Endothelial cell of umbilical vein (primary cell): ENCODE data around the gene CATSPER4. TPM values are rescaled to one million over a fixed set of nuclear protein-coding genes. Genes with fewer than 3 reads are reported as not detected.

Experiments
- BruUV-seq: library from RNA; stranded (reverse); fragments of 400-500 nt; replicated peaks from 2 replicates; lab custom pipeline; 2021; lab: Mats Ljungman, UMichigan
- CTCF ChIA-PET: fragments of 300-600, 350-600 bp; sonication (Branson Sonifier 250); formaldehyde crosslinking; loops from one replicate; lab custom pipeline; 2021; ENCODE audit warnings: antibody characterized with exemption, inconsistent platforms; lab: Charles Lee
- POLR2A ChIA-PET: fragments of 300-600, 350-600 bp; sonication (Branson Sonifier 250); formaldehyde crosslinking; loops from one replicate; lab custom pipeline; 2021; ENCODE audit warnings: antibody characterized with exemption, inconsistent platforms; lab: Charles Lee
- DNase-seq: peaks from one replicate; pipeline ENCODE4 v3.0.0-alpha.2; 2011; ENCODE audit warnings: low read depth, low spot score
- FAIRE-seq: peaks from 2 replicates; lab custom pipeline; 2011; peaks lifted over from hg19 to GRCh38; lab: Jason Lieb, UNC
- H2AFZ ChIP-seq: 2 replicates; pipeline ENCODE4 v1.6.0; 2012; ENCODE audit warnings: low read depth, low read length, control low read depth, inconsistent platforms
- H3K27ac ChIP-seq: 2 replicates; pipeline ENCODE4 v1.5.1; 2011; ENCODE audit warnings: low read depth, mild to moderate bottlenecking, control low read depth, low read length, moderate library complexity; ENCODE audit not compliant: insufficient read depth
- H3K27me3 ChIP-seq, 2 experiments: 2 replicates each; pipeline versions ENCODE4 v1.6.0 to v1.6.1; 2011; ENCODE audit warnings: low read length in 2 of 2, mixed read lengths in 1 of 2; ENCODE audit not compliant: control insufficient read depth in 2 of 2, insufficient read depth in 2 of 2
- H3K36me3 ChIP-seq, 2 experiments: 2 replicates in 1 of 2; 3 replicates in 1 of 2; pipeline ENCODE4 v1.5.1; 2011; ENCODE audit warnings: low read length in 2 of 2, mild to moderate bottlenecking in 1 of 2, moderate library complexity in 1 of 2; ENCODE audit not compliant: control insufficient read depth in 2 of 2, insufficient read depth in 2 of 2; ENCODE audit errors: extremely low read depth in 1 of 2
- H3K4me1 ChIP-seq: 3 replicates; pipeline ENCODE4 v1.5.1; 2011; ENCODE audit warnings: mild to moderate bottlenecking, low read length; ENCODE audit not compliant: control insufficient read depth, insufficient read depth; ENCODE audit errors: extremely low read depth
- H3K4me2 ChIP-seq: 2 replicates; pipeline ENCODE4 v1.6.1; 2011; ENCODE audit warnings: low read length, control low read depth, mixed read lengths; ENCODE audit not compliant: insufficient read depth
- H3K4me3 ChIP-seq, 3 experiments: fragments of 200-600 bp in 1 of 3; sonication (generic), shearing (Covaris generic) in 1 of 3; replicated peaks in 1 of 3; 2 replicates each; pipeline ENCODE4 v1.5.1; 2011 to 2016; ENCODE audit warnings: control low read depth in 3 of 3, low read length in 3 of 3, mild to moderate bottlenecking in 2 of 3, inconsistent platforms in 1 of 3, low read depth in 1 of 3, moderate library complexity in 1 of 3; ENCODE audit not compliant: insufficient read depth in 1 of 3
- H3K79me2 ChIP-seq: 2 replicates; pipeline ENCODE4 v1.6.0; 2012; ENCODE audit warnings: low read length, inconsistent platforms; ENCODE audit not compliant: control insufficient read depth, insufficient read depth
- H3K9ac ChIP-seq: replicated peaks from 2 replicates; pipeline ENCODE3; 2011; ENCODE audit warnings: low read length, control low read depth; ENCODE audit not compliant: insufficient read depth; ENCODE audit errors: extremely low read depth
- H3K9me1 ChIP-seq: replicated peaks from 3 replicates; pipeline ENCODE4 v1.6.0; 2011; ENCODE audit warnings: mild to moderate bottlenecking, low read length; ENCODE audit not compliant: control insufficient read depth, insufficient read depth; ENCODE audit errors: extremely low read depth
- H3K9me3 ChIP-seq: replicated peaks from 2 replicates; pipeline ENCODE4 v1.5.1; 2012; ENCODE audit warnings: low read length, inconsistent platforms; ENCODE audit not compliant: control insufficient read depth, insufficient read depth
- H4K20me1 ChIP-seq: replicated peaks from 2 replicates; pipeline ENCODE3; 2011; ENCODE audit warnings: mild to moderate bottlenecking, low read length; ENCODE audit not compliant: control insufficient read depth, insufficient read depth; ENCODE audit errors: extremely low read depth
- EZH2 ChIP-seq: IDR thresholded peaks from 2 replicates; pipeline ENCODE4 v1.6.1; 2012; ENCODE audit warnings: borderline replicate concordance, low read depth, mild to moderate bottlenecking, moderate library complexity, low read length, inconsistent platforms; ENCODE audit not compliant: severe bottlenecking
- FOS ChIP-seq: IDR thresholded peaks from 2 replicates; pipeline ENCODE4 v1.6.1; 2011; ENCODE audit warnings: mild to moderate bottlenecking, low read length, moderate library complexity, borderline replicate concordance; ENCODE audit not compliant: insufficient read depth
- JUN ChIP-seq: IDR thresholded peaks from 2 replicates; pipeline ENCODE4 v1.6.1; 2011; ENCODE audit warnings: borderline replicate concordance, low read depth; ENCODE audit not compliant: insufficient read length, insufficient read depth
- MYC ChIP-seq: IDR thresholded peaks from one replicate; pipeline ENCODE4 v1.6.1; 2011; ENCODE audit warnings: mild to moderate bottlenecking, low read depth, low read length
- POLR2AphosphoS5 ChIP-seq: IDR thresholded peaks from 2 replicates; pipeline ENCODE4 v1.6.1; 2012; ENCODE audit warnings: low read depth, mild to moderate bottlenecking, control low read depth, low read length, moderate library complexity; ENCODE audit not compliant: insufficient read depth
- dilution Hi-C: fragments of 300-500 bp; cut with MboI; formaldehyde crosslinking; loops from one replicate; pipeline ENCODE4 v1.15.0; 2019; ENCODE audit warnings: low sequenced_read_pairs; ENCODE audit not compliant: extremely low pct_ligation_motif_present
- intact Hi-C: fragments of 100-400 bp; cut with micrococcal nuclease; formaldehyde crosslinking; loops from one replicate; pipeline ENCODE4 v1.10.0; 2022
- polyA plus RNA-seq, 4 experiments: library from polyadenylated mRNA; depleted of rRNA in 3 of 4; stranded (reverse) in 3 of 4; unstranded in 1 of 4; fragments of >200 nt; gene quantifications; 2 replicates each; pipeline versions ENCODE4 v1.2.1 to v1.2.3, GENCODE V29; 2011 to 2012; ENCODE audit warnings: missing spikeins in 1 of 4
- total RNA-seq: library from RNA; stranded (reverse); gene quantifications from 2 replicates; pipeline ENCODE4 v1.2.3, GENCODE V29; 2021

The CATSPER4 gene
- total and polyA plus RNA-seq, 2 donors (not counting 3 experiments of a cell fraction or from before 2014, with no cell fraction given), result not detected

GRCh38 chr1:26158271-26158907 lies 32.0 kb upstream of the CATSPER4 start:
- DNase-seq (no peak), FAIRE-seq (no peak)
- intact Hi-C loops (loop anchor here (10.0 kb wide), 1 partner anchor 254 kb away; the partner anchor contains the start of gene STMN1), dilution Hi-C loops (no loop called here)
- ChIA-PET CTCF (interaction anchor here (0.7 to 5.6 kb wide), 8 partner anchors 9 to 327 kb away, joined by 3 to 69 read pairs (median 4); partner anchors contain the start of genes C1orf232 and ZNF593), POLR2A (no interaction called here)
- no peak overlapping the region for H3K9ac ChIP-seq
- peaks cover 54% of the 10 kb centered on the region for H3K4me1 ChIP-seq
- H3K9me1 ChIP-seq, result no peaks in the 10 kb centered on the region
- BruUV-seq, result no TSS peak
- no peaks in the 10 kb centered on the region for H3K27me3 ChIP-seq
- no peaks in the 10 kb centered on the region for H4K20me1 ChIP-seq
- peaks cover 0 to 4% of the 10 kb centered on the region in 2 experiments for H3K36me3 ChIP-seq
- H3K79me2 ChIP-seq, result no peaks in the 10 kb centered on the region
- peak overlapping the region in 2 of 3 experiments; percentile 31 to 45 for H3K4me3 ChIP-seq
- no peak overlapping the region for H3K27ac ChIP-seq
- TF ChIP-seq FOS (no peak), EZH2 (no peak), JUN (no peak), MYC (no peak), POLR2AphosphoS5 (no peak)
- H2AFZ ChIP-seq, result peak overlapping the region; percentile 26
- H3K9me3 ChIP-seq, result no peaks in the 10 kb centered on the region
- H3K4me2 ChIP-seq, result no peak overlapping the region
